ENCODE results near the gene PCYOX1L. TPM values are rescaled to one million over a fixed set of nuclear protein-coding genes. Genes with fewer than 3 reads are reported as not detected.
A peak's percentile ranks its signal among the peaks of the same experiment; 100 is the strongest.
"Not testable (repeated sequence)": the region's sequence is repeated elsewhere in the genome, so short reads cannot be mapped to it uniquely, and the experiment has no call there.

PCYOX1L gene
- total and polyA plus RNA-seq, 2 donors, result 7.8 to 8.1 TPM

GRCh38 chr5:149391076-149391475 lies 33.2 kb downstream of the PCYOX1L start:
- H3K36me3 ChIP-seq (ENCODE audit: insufficient read depth); H3K27ac ChIP-seq (ENCODE audit: low read depth); H3K4me1 ChIP-seq (ENCODE audit: insufficient read depth); DNase-seq (ENCODE audit: extremely low spot score); H3K4me3 ChIP-seq (ENCODE audit: low read depth, low read length): not testable (repeated sequence)
- WGBS, result 62% methylated on average over 6 of the region's 6 CpGs

GRCh38 chr5:149391524-149391923 lies 33.7 kb downstream of the PCYOX1L start:
- Histone ChIP-seq H3K4me3 (ENCODE audit: low read depth, low read length) (no peak overlapping the region), H3K4me1 (ENCODE audit: insufficient read depth) (peaks cover 2% of the 10 kb centered on the region), H3K27ac (ENCODE audit: low read depth) (no peak overlapping the region), H3K36me3 (ENCODE audit: insufficient read depth) (no peaks in the 10 kb centered on the region)
- DNase-seq (ENCODE audit: extremely low spot score), result no peak
- 85% methylated on average over 6 of the region's 6 CpGs for WGBS

- Histone ChIP-seq H3K4me1 (ENCODE audit: insufficient read depth) (peaks cover 2% of the 10 kb centered on the region), H3K27ac (ENCODE audit: low read depth) (no peak overlapping the region)
- 88% methylated on average over 19 of the region's 19 CpGs for WGBS
These were observed 34.9 kb downstream of the PCYOX1L start for GRCh38 chr5:149392718-149393117.

GRCh38 chr5:149394996-149395395 lies 37.1 kb downstream of the PCYOX1L start:
- not testable (repeated sequence) for H3K27ac ChIP-seq (ENCODE audit: low read depth); H3K36me3 ChIP-seq (ENCODE audit: insufficient read depth); H3K4me1 ChIP-seq (ENCODE audit: insufficient read depth); H3K4me3 ChIP-seq (ENCODE audit: low read depth, low read length); DNase-seq (ENCODE audit: extremely low spot score)

More at GRCh38 chr5:149392718-149393117, 34.9 kb downstream of the PCYOX1L start:
- no peaks in the 10 kb centered on the region for H3K36me3 ChIP-seq (ENCODE audit: insufficient read depth)
- no peak overlapping the region for H3K4me3 ChIP-seq (ENCODE audit: low read depth, low read length)
- no peak for DNase-seq (ENCODE audit: extremely low spot score)

GRCh38 chr5:149397530-149397929 lies 39.7 kb downstream of the PCYOX1L start:
- no peaks in the 10 kb centered on the region for H3K36me3 ChIP-seq (ENCODE audit: insufficient read depth)
- 62% methylated on average over 6 of the region's 6 CpGs for WGBS

GRCh38 chr5:149398747-149399266 lies 41.0 kb downstream of the PCYOX1L start:
- H3K27ac ChIP-seq (ENCODE audit: low read depth); DNase-seq (ENCODE audit: extremely low spot score); H3K4me3 ChIP-seq (ENCODE audit: low read depth, low read length); H3K4me1 ChIP-seq (ENCODE audit: insufficient read depth); H3K36me3 ChIP-seq (ENCODE audit: insufficient read depth): not testable (repeated sequence)
- WGBS, result 80% methylated on average over 7 of the region's 7 CpGs

More at GRCh38 chr5:149397530-149397929, 39.7 kb downstream of the PCYOX1L start:
- no peak overlapping the region for H3K4me3 ChIP-seq (ENCODE audit: low read depth, low read length)
- H3K4me1 ChIP-seq (ENCODE audit: insufficient read depth), result no peaks in the 10 kb centered on the region
- DNase-seq (ENCODE audit: extremely low spot score), result no peak
- H3K27ac ChIP-seq (ENCODE audit: low read depth), result no peak overlapping the region

GRCh38 chr5:149399775-149400174 lies 41.9 kb downstream of the PCYOX1L start:
- DNase-seq (ENCODE audit: extremely low spot score), result no peak
- H3K36me3 ChIP-seq (ENCODE audit: insufficient read depth), result no peaks in the 10 kb centered on the region
- no peaks in the 10 kb centered on the region for H3K4me1 ChIP-seq (ENCODE audit: insufficient read depth)
- H3K27ac ChIP-seq (ENCODE audit: low read depth), result no peak overlapping the region
- H3K4me3 ChIP-seq (ENCODE audit: low read depth, low read length), result no peak overlapping the region

GRCh38 chr5:149400304-149400703 lies 42.5 kb downstream of the PCYOX1L start:
- WGBS, result 26% methylated on average over 6 of the region's 6 CpGs
- Histone ChIP-seq H3K4me3 (ENCODE audit: low read depth, low read length) (no peak overlapping the region), H3K36me3 (ENCODE audit: insufficient read depth) (no peaks in the 10 kb centered on the region), H3K4me1 (ENCODE audit: insufficient read depth) (no peaks in the 10 kb centered on the region), H3K27ac (ENCODE audit: low read depth) (no peak overlapping the region)
- no peak for DNase-seq (ENCODE audit: extremely low spot score)

GRCh38 chr5:149401051-149401450 lies 43.2 kb downstream of the PCYOX1L start:
- no peak for DNase-seq (ENCODE audit: extremely low spot score)
- no peaks in the 10 kb centered on the region for H3K4me1 ChIP-seq (ENCODE audit: insufficient read depth)
- H3K4me3 ChIP-seq (ENCODE audit: low read depth, low read length), result no peak overlapping the region
- 97% methylated on average over 2 of the region's 2 CpGs for WGBS
- no peaks in the 10 kb centered on the region for H3K36me3 ChIP-seq (ENCODE audit: insufficient read depth)
- no peak overlapping the region for H3K27ac ChIP-seq (ENCODE audit: low read depth)

GRCh38 chr5:149402291-149402690 lies 44.4 kb downstream of the PCYOX1L start:
- 93% methylated on average over 3 of the region's 3 CpGs for WGBS
- no peak for DNase-seq (ENCODE audit: extremely low spot score)
- Histone ChIP-seq H3K36me3 (ENCODE audit: insufficient read depth) (no peaks in the 10 kb centered on the region), H3K27ac (ENCODE audit: low read depth) (no peak overlapping the region), H3K4me1 (ENCODE audit: insufficient read depth) (no peaks in the 10 kb centered on the region), H3K4me3 (ENCODE audit: low read depth, low read length) (no peak overlapping the region)

- 50% methylated on average over 15 of the region's 15 CpGs for whole genome bisulfite sequencing
These were observed 46.3 kb downstream of the PCYOX1L start for GRCh38 chr5:149403923-149404745.

GRCh38 chr5:149404746-149405549 lies 47.1 kb downstream of the PCYOX1L start:
- H3K4me3 ChIP-seq (ENCODE audit: low read depth, low read length), result no peak overlapping the region
- no peak for DNase-seq (ENCODE audit: extremely low spot score)

More at GRCh38 chr5:149403923-149404745, 46.3 kb downstream of the PCYOX1L start:
- Histone ChIP-seq H3K36me3 (ENCODE audit: insufficient read depth) (no peaks in the 10 kb centered on the region), H3K4me1 (ENCODE audit: insufficient read depth) (no peaks in the 10 kb centered on the region), H3K27ac (ENCODE audit: low read depth) (peak overlapping the region; percentile 33), H3K4me3 (ENCODE audit: low read depth, low read length) (no peak overlapping the region)
- no peak for DNase-seq (ENCODE audit: extremely low spot score)

GRCh38 chr5:149405550-149406202 lies 47.8 kb downstream of the PCYOX1L start:
- H3K4me1 ChIP-seq (ENCODE audit: insufficient read depth), result no peaks in the 10 kb centered on the region
- no peak for DNase-seq (ENCODE audit: extremely low spot score)
- 67% methylated on average over 16 of the region's 16 CpGs for whole genome bisulfite sequencing
- H3K4me3 ChIP-seq (ENCODE audit: low read depth, low read length), result no peak overlapping the region
- H3K36me3 ChIP-seq (ENCODE audit: insufficient read depth), result no peaks in the 10 kb centered on the region
- H3K27ac ChIP-seq (ENCODE audit: low read depth), result peak overlapping the region; percentile 65

More at GRCh38 chr5:149404746-149405549, 47.1 kb downstream of the PCYOX1L start:
- Histone ChIP-seq H3K36me3 (ENCODE audit: insufficient read depth) (no peaks in the 10 kb centered on the region), H3K27ac (ENCODE audit: low read depth) (peak overlapping the region; percentile 40), H3K4me1 (ENCODE audit: insufficient read depth) (no peaks in the 10 kb centered on the region)
- WGBS, result 45% methylated on average over 17 of the region's 17 CpGs

Data from urinary bladder (tissue), 4 donors.